GM21526 (cell line): ENCODE measurements around the gene SLCO2A1.

Experiments
- ATAC-seq: cut with Tn5 transposase; IDR thresholded peaks from one replicate; pipeline ENCODE4 v1.9.1; 2021; ENCODE audit warnings: moderate library complexity; ENCODE audit not compliant: unreplicated experiment, low FRiP score

The SLCO2A1 gene

GRCh38 chr3:133915685-133916658, 113.8 kb downstream of the SLCO2A1 start:
- ATAC-seq = no peak

- ATAC-seq = no peak
Observed at GRCh38 chr3:133914839-133915600, 114.7 kb downstream of the SLCO2A1 start.

- ATAC-seq = no peak
Observed at GRCh38 chr3:133910422-133910821, 119.3 kb downstream of the SLCO2A1 start.

GRCh38 chr3:133905376-133905775, 124.3 kb downstream of the SLCO2A1 start:
- ATAC-seq = no peak

GRCh38 chr3:133901847-133902246, 127.9 kb downstream of the SLCO2A1 start:
- no peak for ATAC-seq

- ATAC-seq = no peak
Observed at GRCh38 chr3:133901083-133901482, 128.6 kb downstream of the SLCO2A1 start.

GRCh38 chr3:133899311-133899710, 130.4 kb downstream of the SLCO2A1 start:
- no peak for ATAC-seq

- ATAC-seq = no peak
Observed at GRCh38 chr3:133897547-133897946, 132.2 kb downstream of the SLCO2A1 start.

- no peak for ATAC-seq
Observed at GRCh38 chr3:133896002-133896761, 133.5 kb downstream of the SLCO2A1 start.

GRCh38 chr3:133895208-133896001, 134.3 kb downstream of the SLCO2A1 start, which contains the start of gene RAB6B:
Gene RAB6B, minus strand, starts transcription at chr3:133895882. Its CDS starts 416 bp downstream, at chr3:133895466.
- ATAC-seq = no peak

GRCh38 chr3:133894353-133895207, 135.1 kb downstream of the SLCO2A1 start:
- ATAC-seq = no peak

GRCh38 chr3:133893683-133894352, 135.9 kb downstream of the SLCO2A1 start:
- no peak for ATAC-seq

- no peak for ATAC-seq
Observed at GRCh38 chr3:133892541-133893231, 137.0 kb downstream of the SLCO2A1 start.

- ATAC-seq = no peak
Observed at GRCh38 chr3:133891662-133892378, 137.9 kb downstream of the SLCO2A1 start.

GRCh38 chr3:133890972-133891644, 138.6 kb downstream of the SLCO2A1 start:
- ATAC-seq = no peak

- no peak for ATAC-seq
Observed at GRCh38 chr3:133890037-133890436, 139.7 kb downstream of the SLCO2A1 start.
